Measurements from ENCODE around the gene HTR7. TPM values are rescaled to one million over a fixed set of nuclear protein-coding genes. Genes with fewer than 3 reads are reported as not detected.
"Not testable (repeated sequence)": the region's sequence is repeated elsewhere in the genome, so short reads cannot be mapped to it uniquely, and the experiment has no call there.

The HTR7 gene
- total RNA-seq, 1 experiment from 2014 or later: 0.62 TPM

GRCh38 chr10:90822508-90822907 lies 35.3 kb downstream of the HTR7 start:
- no peak overlapping the region for H2AFZ ChIP-seq (ENCODE audit: low read length)
- H3K27me3 ChIP-seq (ENCODE audit: low read length): no peaks in the 10 kb centered on the region
- intact Hi-C loops (cut with micrococcal nuclease): no loop called here
- TF ChIP-seq CTCF (conservative IDR thresholded peaks at IDR 0.05; ENCODE audit: low read depth, low read length): no peak
- no peak for TF ChIP-seq EZH2 (IDR thresholded peaks at IDR 0.05; ENCODE audit: low read length, unreplicated experiment)
- TF ChIP-seq EZH2phosphoT487 (IDR thresholded peaks at IDR 0.05; ENCODE audit: borderline replicate concordance, low read length): no peak
- CTCF ChIA-PET: no interaction called here
- no peaks in the 10 kb centered on the region for H3K79me2 ChIP-seq (ENCODE audit: low read length)
- DNase-seq: no peak
- H3K27ac ChIP-seq (ENCODE audit: low read length): no peak overlapping the region
- H3K36me3 ChIP-seq (ENCODE audit: low read depth, low read length): no peaks in the 10 kb centered on the region
- H3K9me2 ChIP-seq (replicated peaks; ENCODE audit: low read length): no peaks in the 10 kb centered on the region
- POLR2A ChIA-PET (ENCODE audit: unreplicated experiment): no interaction called here
- no peak overlapping the region for H3K4me3 ChIP-seq (ENCODE audit: low read length)
- no peaks in the 10 kb centered on the region for H3F3A ChIP-seq (ENCODE audit: low read length, unreplicated experiment)
- H3K9me3 ChIP-seq (ENCODE audit: low read length): no peaks in the 10 kb centered on the region
- no peaks in the 10 kb centered on the region for H4K20me1 ChIP-seq (ENCODE audit: low read length)
- BruUV-seq (replicated peaks): no TSS peak
- no peak for ATAC-seq
- H3K9ac ChIP-seq (ENCODE audit: low read length): no peak overlapping the region
- H3K4me2 ChIP-seq (ENCODE audit: low read length): no peak overlapping the region
- H3K4me1 ChIP-seq (ENCODE audit: insufficient read depth, low read length): no peaks in the 10 kb centered on the region

DNA sequence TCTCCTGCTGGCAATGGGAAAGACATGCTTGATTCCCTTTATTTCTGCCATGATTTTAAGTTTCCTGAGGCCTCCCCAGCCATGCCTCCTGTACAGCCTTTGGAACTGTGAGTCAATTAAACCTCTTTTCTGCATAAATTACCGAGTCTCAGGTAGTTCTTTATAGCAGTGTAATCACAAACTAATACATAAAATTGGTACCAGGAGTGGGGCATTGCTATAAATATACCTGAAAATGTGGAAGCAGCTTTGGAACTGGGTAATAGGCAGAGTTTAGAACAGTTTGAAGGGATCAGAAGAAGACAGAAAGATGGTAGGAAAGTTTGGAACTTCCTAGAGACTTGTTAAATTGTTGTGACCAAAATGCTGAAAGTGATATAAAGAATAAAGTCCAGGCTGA lies 36.0 kb downstream of the HTR7 start:
- H3K79me2 ChIP-seq (ENCODE audit: low read length); H3K9me3 ChIP-seq (ENCODE audit: low read length); H3K27me3 ChIP-seq (ENCODE audit: low read length); H2AFZ ChIP-seq (ENCODE audit: low read length); H3K9ac ChIP-seq (ENCODE audit: low read length); DNase-seq; ATAC-seq; H3K36me3 ChIP-seq (ENCODE audit: low read depth, low read length); H3F3A ChIP-seq (ENCODE audit: low read length, unreplicated experiment); H3K27ac ChIP-seq (ENCODE audit: low read length); BruUV-seq (replicated peaks); POLR2A ChIA-PET (ENCODE audit: unreplicated experiment); H4K20me1 ChIP-seq (ENCODE audit: low read length); H3K4me1 ChIP-seq (ENCODE audit: insufficient read depth, low read length); H3K9me2 ChIP-seq (replicated peaks; ENCODE audit: low read length); intact Hi-C loops (cut with micrococcal nuclease); CTCF ChIA-PET; H3K4me3 ChIP-seq (ENCODE audit: low read length); H3K4me2 ChIP-seq (ENCODE audit: low read length): not testable (repeated sequence)

DNA sequence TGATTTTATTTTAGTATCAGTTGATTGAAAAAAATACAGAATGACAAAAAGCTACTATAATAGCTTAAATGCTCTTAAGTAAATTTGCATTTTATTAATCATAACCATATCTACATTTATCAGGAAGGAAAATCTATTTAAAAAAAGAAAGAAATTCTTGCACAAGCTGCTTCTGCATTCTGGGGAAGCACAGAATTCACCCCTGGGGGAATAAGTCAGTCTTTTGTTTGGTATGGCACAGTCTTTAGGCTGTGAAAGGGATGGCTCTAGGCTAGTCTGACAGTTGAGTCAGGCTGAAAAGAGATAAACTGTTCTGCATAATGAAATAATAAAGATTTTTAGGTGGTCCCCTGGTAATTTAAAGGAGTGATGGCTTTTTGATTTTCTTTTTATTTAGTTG lies 37.9 kb downstream of the HTR7 start:
- CTCF ChIA-PET: no interaction called here
- Histone ChIP-seq H3K4me1 (ENCODE audit: insufficient read depth, low read length) (no peaks in the 10 kb centered on the region), H3K36me3 (ENCODE audit: low read depth, low read length) (no peaks in the 10 kb centered on the region), H2AFZ (ENCODE audit: low read length) (no peak overlapping the region), H3K27ac (ENCODE audit: low read length) (no peak overlapping the region), H3K79me2 (ENCODE audit: low read length) (no peaks in the 10 kb centered on the region), H4K20me1 (ENCODE audit: low read length) (no peaks in the 10 kb centered on the region), H3K4me3 (ENCODE audit: low read length) (no peak overlapping the region), H3K4me2 (ENCODE audit: low read length) (no peak overlapping the region), H3K9ac (ENCODE audit: low read length) (no peak overlapping the region), H3F3A (ENCODE audit: low read length, unreplicated experiment) (no peaks in the 10 kb centered on the region), H3K27me3 (ENCODE audit: low read length) (no peaks in the 10 kb centered on the region), H3K9me3 (ENCODE audit: low read length) (no peaks in the 10 kb centered on the region), H3K9me2 (replicated peaks; ENCODE audit: low read length) (no peaks in the 10 kb centered on the region)
- DNase-seq (no peak), ATAC-seq (no peak)
- intact Hi-C loops (cut with micrococcal nuclease): no loop called here
- BruUV-seq (replicated peaks): no TSS peak
- no peak for TF ChIP-seq EZH2phosphoT487 (IDR thresholded peaks at IDR 0.05; ENCODE audit: borderline replicate concordance, low read length)
- TF ChIP-seq CTCF (conservative IDR thresholded peaks at IDR 0.05; ENCODE audit: low read depth, low read length): no peak
- TF ChIP-seq EZH2 (IDR thresholded peaks at IDR 0.05; ENCODE audit: low read length, unreplicated experiment): no peak
- POLR2A ChIA-PET (ENCODE audit: unreplicated experiment): no interaction called here

All from PC-3 (cell line).